D721Med (cell line): ENCODE results near the gene LTBP1.

Experiments used
- DNase-seq: peaks from one replicate; pipeline ENCODE4 v3.0.0; 2011; ENCODE audit warnings: low spot score; ENCODE audit not compliant: insufficient read length
- FAIRE-seq: peaks from 2 replicates; lab custom pipeline; 2011; peaks lifted over from hg19 to GRCh38; lab: Jason Lieb, UNC
- TF ChIP-seq, protein P1 (sequence below): IDR thresholded peaks from 2 replicates; pipeline ENCODE4 v1.5.1; 2012; ENCODE audit warnings: mild to moderate bottlenecking, control low read depth; ENCODE audit not compliant: insufficient read depth; ENCODE audit errors: missing control alignments

Gene LTBP1

DNA sequence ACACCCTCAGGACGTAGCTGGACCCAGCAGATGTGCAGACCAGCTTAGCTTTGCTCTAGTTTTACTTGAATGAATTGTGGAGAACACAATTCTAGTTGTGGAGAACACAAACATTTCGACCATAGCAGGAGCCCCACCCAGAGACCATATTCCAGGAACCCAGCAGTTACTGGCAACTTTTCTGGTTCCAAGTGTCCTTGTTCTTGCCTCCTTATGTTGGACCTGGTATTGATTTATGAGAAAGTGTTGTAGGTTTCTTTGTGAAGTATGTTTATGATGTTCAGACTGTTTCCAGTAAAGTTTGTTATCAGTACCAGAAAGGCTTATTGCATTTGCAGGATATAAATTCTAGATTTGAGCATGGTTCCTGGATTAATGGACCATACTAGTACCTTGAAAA, 51.0 kb downstream of the LTBP1 start:
- FAIRE-seq (no peak), DNase-seq (no peak)
- TF ChIP-seq, protein P1, sequence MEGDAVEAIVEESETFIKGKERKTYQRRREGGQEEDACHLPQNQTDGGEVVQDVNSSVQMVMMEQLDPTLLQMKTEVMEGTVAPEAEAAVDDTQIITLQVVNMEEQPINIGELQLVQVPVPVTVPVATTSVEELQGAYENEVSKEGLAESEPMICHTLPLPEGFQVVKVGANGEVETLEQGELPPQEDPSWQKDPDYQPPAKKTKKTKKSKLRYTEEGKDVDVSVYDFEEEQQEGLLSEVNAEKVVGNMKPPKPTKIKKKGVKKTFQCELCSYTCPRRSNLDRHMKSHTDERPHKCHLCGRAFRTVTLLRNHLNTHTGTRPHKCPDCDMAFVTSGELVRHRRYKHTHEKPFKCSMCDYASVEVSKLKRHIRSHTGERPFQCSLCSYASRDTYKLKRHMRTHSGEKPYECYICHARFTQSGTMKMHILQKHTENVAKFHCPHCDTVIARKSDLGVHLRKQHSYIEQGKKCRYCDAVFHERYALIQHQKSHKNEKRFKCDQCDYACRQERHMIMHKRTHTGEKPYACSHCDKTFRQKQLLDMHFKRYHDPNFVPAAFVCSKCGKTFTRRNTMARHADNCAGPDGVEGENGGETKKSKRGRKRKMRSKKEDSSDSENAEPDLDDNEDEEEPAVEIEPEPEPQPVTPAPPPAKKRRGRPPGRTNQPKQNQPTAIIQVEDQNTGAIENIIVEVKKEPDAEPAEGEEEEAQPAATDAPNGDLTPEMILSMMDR = no peak

DNA sequence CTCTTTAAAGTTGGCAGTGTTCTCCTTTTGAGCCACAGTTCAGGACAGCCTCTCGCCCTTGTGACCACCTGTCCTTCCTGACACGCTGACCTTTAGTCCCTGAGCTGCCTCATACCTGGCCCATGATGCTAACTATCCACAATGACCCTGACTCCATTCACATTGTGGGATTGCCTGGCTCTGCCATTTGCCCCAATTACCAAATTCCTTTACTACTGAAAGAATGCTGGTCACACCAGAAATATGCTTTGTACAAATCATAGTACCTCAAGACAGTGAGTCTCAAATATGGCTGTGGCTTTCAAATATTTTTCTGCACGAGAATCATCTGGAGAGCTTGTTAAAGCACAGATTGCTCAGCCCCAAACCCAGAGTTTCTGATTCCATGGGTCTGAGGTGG, 54.2 kb downstream of the LTBP1 start:
- DNase-seq = no peak
- no peak for FAIRE-seq
- TF ChIP-seq, protein P1 = no peak

DNA sequence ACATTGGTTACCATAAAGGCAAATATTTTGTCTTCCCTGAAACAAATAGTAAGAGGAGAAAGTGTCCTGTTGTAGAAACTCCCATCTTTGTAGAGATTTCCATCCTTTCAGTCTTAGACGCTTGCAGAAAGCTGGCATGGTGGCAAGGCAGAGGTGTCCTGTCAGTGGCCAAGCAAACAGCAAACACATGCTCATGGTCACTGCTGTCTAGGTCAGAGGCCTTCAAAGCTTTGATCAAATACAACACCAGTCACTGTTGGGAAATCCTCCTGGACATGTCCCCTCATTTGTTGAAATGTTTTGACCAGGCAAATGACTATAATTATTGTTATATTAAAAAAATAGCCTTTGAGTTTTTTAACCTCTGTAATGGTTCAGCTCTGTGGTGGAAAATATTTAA, 55.1 kb downstream of the LTBP1 start:
- DNase-seq = no peak
- TF ChIP-seq, protein P1 = no peak
- FAIRE-seq = no peak

DNA sequence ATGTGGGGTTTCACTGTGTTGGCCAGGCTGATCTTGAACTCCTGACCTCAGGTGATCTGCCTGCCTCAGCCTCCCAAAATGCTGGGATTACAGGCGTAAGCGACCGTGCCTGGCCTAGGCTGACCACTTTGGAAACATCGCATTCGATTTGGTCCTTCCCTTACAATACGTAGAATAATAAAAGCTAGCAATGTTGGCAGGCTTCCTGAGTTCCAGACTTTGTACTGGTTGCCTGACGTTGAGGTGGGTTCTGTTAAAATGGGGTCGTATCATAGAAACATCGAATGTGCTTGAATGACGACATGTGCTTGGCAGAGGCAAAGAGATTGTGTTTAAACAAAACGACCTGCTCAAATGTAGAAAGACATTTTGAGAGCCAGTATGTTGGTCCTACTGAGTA, 56.1 kb downstream of the LTBP1 start:
- no peak for DNase-seq
- FAIRE-seq = no peak
- TF ChIP-seq, protein P1 = no peak

DNA sequence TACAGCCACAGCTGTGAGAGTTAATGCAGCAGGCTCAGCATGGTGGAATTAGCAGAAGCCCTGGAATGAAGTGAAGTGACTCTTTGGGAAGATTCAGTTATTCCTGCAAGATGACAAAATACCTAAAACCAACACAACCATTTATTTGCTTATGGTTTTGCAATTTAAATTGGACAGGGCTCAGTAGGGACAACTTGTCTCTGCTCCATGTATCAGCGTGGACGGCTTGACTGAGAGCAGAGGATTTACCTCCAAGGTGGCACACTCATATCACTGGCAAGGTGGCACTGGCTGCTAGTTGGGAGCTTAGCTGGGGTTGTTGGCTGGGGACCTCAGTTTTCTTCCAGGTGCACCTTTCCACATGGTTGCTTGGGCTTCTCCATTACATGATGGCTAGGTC, 58.3 kb downstream of the LTBP1 start:
- TF ChIP-seq, protein P1 = no peak
- no peak for FAIRE-seq
- DNase-seq = no peak

DNA sequence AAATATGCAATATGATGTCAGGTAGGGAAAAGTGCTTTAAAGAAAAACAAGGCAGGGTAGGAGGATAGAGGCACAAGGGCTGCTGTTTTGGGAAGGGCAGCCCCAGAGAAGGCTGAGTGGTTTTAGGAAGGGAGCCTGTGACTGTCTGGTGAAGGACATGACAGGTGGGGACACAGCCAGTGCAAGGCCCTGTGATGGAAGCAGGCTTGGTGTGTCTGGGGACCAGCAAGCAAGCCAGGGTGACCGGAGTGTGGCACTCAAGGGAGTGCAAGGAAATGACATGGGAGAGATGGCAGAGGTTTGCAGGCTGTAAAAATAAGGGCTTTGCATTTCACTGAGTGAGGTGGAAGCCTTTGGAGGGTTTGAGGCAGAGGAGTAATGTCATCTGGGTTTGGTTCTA, 62.0 kb downstream of the LTBP1 start:
- TF ChIP-seq, protein P1 = no peak
- FAIRE-seq (no peak), DNase-seq (no peak)

DNA sequence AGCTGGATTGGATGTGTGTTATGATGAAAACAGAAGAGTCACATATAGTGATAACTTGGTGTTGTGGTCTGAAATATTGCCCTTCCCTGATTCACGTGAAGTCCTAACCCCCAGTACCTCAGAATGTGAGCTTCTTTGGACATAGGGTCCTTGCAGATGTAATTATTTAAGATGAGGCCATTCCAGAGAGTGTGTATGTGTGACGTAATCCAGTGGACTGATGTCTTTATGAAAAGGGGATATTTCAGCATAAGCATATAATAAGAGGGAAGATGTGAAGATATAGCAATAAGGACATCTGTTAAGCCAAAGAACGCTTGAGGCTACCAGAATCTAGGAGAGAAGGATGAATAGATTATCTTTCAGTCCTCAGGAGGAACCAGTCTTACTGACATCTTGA, 62.5 kb downstream of the LTBP1 start:
- DNase-seq = no peak
- FAIRE-seq = no peak
- TF ChIP-seq, protein P1 = no peak
